Measurements from ENCODE around the gene MYBPH. TPM values are rescaled to one million over a fixed set of nuclear protein-coding genes. Genes with fewer than 3 reads are reported as not detected.

The MYBPH gene
- total RNA-seq, 1 experiment from 2014 or later, result not detected

DNA sequence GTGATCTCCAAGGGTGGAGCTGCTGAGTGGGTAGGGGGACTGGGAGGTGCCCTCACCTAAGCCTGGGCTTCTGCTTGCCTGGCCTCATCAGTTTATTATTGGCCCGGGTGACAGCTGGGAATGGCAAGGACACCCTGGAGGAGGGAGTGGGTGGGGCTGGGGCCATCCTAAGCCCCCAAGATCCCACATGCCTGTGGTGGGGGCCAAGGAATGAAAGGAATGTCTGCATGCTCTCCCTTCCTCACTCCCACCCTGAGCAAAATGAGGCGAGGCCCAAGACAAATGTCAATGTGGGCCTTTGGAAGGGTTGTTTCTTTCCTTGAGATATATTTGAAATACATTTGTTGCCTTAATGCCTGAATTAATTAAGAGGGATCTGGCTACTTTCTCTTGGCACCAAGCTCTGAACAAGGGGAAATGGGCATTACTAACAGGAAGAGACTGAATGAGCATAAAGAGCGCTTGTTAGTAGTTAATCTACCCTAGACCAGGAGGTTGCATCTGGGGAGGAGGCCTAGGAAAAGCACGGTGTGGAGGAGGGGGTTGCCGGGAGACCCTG, 30.6 kb upstream of the MYBPH start:
- no peaks in the 10 kb centered on the region for H3K36me3 Mint-ChIP-seq (ENCODE audit: insufficient read depth, unreplicated experiment)
- CTCF ChIA-PET, result interaction anchor here (0.6 to 5.8 kb wide), 15 partner anchors 10 to 1011 kb away, joined by 3 to 69 read pairs (median 4); partner anchors contain the start of gene MYBPH

DNA sequence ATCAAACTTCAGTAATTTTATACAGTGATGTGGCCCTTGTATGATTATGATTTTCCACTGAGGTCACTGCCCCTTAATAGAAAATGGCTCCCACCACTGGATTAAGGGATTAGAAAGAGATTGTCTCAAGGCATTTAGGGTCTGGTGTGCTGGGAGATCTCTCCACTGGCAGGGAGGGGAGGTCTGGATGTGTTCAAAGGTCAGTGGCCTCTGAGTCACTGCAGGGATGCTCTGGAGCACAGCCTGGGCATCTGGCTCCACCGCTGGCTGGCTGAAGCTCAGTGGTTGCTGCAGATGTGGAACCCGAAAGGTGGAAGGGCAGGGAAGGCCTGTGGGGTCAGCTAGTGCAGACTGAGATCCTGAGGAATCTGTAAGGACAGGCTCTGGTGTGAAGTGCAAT, 29.1 kb upstream of the MYBPH start:
- no peaks in the 10 kb centered on the region for H3K36me3 Mint-ChIP-seq (ENCODE audit: insufficient read depth, unreplicated experiment)
- no TSS peak for BruUV-seq (replicated peaks)
- ChIA-PET POLR2A (no interaction called here), CTCF (interaction anchor here (0.5 to 5.8 kb wide), 4 partner anchors 12 to 251 kb away, joined by 3 to 69 read pairs (median 22); no protein-coding TSS in a partner anchor)
- H3K9me3 Mint-ChIP-seq (ENCODE audit: unreplicated experiment), result no peaks in the 10 kb centered on the region
- no peak for DNase-seq (ENCODE audit: unreplicated experiment)
- H3K27ac Mint-ChIP-seq (ENCODE audit: low read depth, unreplicated experiment), result no peak overlapping the region
- H3K4me1 Mint-ChIP-seq (ENCODE audit: insufficient read depth, unreplicated experiment), result peaks cover 19% of the 10 kb centered on the region
- TF ChIP-seq CTCF (IDR thresholded peaks at IDR 0.05; ENCODE audit: unreplicated experiment), result no peak
- intact Hi-C loops (cut with micrococcal nuclease), result no loop called here
- H3K27me3 Mint-ChIP-seq (ENCODE audit: insufficient read depth, unreplicated experiment), result peaks cover 11% of the 10 kb centered on the region
- no peak overlapping the region for H3K4me3 Mint-ChIP-seq (ENCODE audit: unreplicated experiment)

More for the DNA sequence above, 30.6 kb upstream of the MYBPH start:
- Mint-ChIP-seq H3K27ac (ENCODE audit: low read depth, unreplicated experiment) (no peak overlapping the region), H3K9me3 (ENCODE audit: unreplicated experiment) (no peaks in the 10 kb centered on the region), H3K4me3 (ENCODE audit: unreplicated experiment) (no peak overlapping the region), H3K27me3 (ENCODE audit: insufficient read depth, unreplicated experiment) (peaks cover 11% of the 10 kb centered on the region), H3K4me1 (ENCODE audit: insufficient read depth, unreplicated experiment) (peaks cover 9% of the 10 kb centered on the region)
- TF ChIP-seq CTCF (IDR thresholded peaks at IDR 0.05; ENCODE audit: unreplicated experiment), result no peak
- intact Hi-C loops (cut with micrococcal nuclease), result no loop called here
- no TSS peak for BruUV-seq (replicated peaks)
- DNase-seq (ENCODE audit: unreplicated experiment), result no peak
- POLR2A ChIA-PET, result interaction anchor here (1.5 kb wide), 1 partner anchor 199 kb away, joined by 3 read pairs; the partner anchor contains the start of gene TMEM183A

DNA sequence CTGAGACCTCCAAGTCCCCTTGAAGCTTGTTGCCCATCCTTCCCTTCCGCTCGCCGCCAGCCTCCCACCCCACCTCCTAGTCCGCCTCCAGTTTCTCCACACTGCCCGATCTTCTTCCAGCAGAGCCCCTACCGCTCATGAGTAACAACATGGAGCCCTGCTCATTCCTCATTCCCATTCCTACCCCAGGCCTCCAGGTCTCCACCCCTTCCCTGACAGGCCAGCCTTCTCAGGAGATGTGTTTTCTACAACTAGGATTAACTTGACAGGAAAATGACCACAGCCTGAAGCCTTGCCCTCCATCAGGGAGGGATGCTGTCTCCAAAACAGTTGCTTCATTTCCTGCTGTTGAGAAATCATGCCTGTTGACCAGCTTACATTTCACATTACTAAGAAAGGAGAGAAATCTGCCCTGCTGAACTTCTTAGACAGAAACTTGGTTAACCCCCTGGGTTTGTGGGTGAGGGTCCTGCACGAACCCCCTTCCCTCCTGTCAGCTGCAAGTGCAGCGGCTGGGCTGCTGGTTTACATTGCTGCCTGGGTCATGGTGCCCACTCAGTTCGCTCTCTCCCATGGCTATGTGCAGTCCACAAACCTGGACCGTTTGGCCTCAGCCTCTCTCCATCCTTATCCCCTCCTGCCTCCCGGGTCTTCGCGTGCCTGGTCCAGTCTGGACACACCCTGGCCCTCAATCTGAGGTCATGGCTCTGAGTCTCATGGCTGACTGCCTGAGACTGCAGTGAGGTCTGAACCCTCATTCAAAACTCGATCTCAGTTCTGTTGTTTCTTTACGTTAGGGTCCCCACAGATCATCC, 27.0 kb upstream of the MYBPH start:
- H3K4me3 Mint-ChIP-seq (ENCODE audit: unreplicated experiment), result no peak overlapping the region
- peaks cover 7% of the 10 kb centered on the region for H3K27me3 Mint-ChIP-seq (ENCODE audit: insufficient read depth, unreplicated experiment)
- no peak for TF ChIP-seq CTCF (IDR thresholded peaks at IDR 0.05; ENCODE audit: unreplicated experiment)
- BruUV-seq (replicated peaks), result no TSS peak
- H3K4me1 Mint-ChIP-seq (ENCODE audit: insufficient read depth, unreplicated experiment), result peaks cover 22% of the 10 kb centered on the region
- no peak overlapping the region for H3K27ac Mint-ChIP-seq (ENCODE audit: low read depth, unreplicated experiment)
- DNase-seq (ENCODE audit: unreplicated experiment), result peak; percentile 97
- intact Hi-C loops (cut with micrococcal nuclease), result no loop called here
- no peaks in the 10 kb centered on the region for H3K9me3 Mint-ChIP-seq (ENCODE audit: unreplicated experiment)
- POLR2A ChIA-PET, result interaction anchor here (0.8 kb wide), 1 partner anchor 12 kb away, joined by 3 read pairs; no protein-coding TSS in a partner anchor
- CTCF ChIA-PET, result interaction anchor here (0.6 to 8.0 kb wide), 9 partner anchors 14 to 1187 kb away, joined by 3 to 69 read pairs (median 4); no protein-coding TSS in a partner anchor
- no peaks in the 10 kb centered on the region for H3K36me3 Mint-ChIP-seq (ENCODE audit: insufficient read depth, unreplicated experiment)

DNA sequence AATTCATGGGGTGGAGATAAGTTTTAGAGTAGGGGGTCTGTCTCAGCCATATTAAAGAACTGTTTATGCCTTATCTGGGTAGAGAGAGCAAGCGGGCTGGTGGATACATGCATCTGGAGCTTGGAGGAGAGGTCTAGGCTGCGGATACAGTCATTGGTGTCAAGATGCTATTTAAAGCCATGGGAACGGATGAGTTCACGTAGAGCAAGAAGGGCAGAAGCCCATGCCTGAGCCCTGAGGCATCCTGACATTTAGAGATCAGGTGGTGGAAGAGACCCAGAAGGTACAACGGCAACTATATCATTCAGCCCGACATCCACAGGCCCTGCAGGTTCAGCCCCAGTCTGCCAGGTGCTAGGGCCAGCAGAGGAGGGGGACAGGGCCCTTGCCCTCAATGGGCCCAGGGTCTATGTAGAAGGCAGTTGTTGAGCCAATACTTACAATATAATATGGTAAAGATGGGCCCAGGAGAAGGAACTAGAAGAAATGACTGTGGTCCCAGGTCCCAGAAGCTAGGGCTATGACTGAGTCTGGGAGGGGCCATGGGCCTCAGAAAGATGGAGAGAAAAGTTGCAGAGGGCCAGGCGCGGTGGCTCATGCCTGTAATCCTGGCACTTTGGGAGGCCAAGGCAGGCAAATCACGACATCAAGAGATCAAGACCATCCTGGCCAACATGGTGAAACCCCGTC, 26.0 kb upstream of the MYBPH start:
- peaks cover 6% of the 10 kb centered on the region for H3K9me3 Mint-ChIP-seq (ENCODE audit: unreplicated experiment)
- no peak for TF ChIP-seq CTCF (IDR thresholded peaks at IDR 0.05; ENCODE audit: unreplicated experiment)
- H3K36me3 Mint-ChIP-seq (ENCODE audit: insufficient read depth, unreplicated experiment), result no peaks in the 10 kb centered on the region
- no peak overlapping the region for H3K27ac Mint-ChIP-seq (ENCODE audit: low read depth, unreplicated experiment)
- ChIA-PET CTCF (interaction anchor here (0.9 to 8.0 kb wide), 8 partner anchors 12 to 163 kb away, joined by 3 to 69 read pairs (median 34); no protein-coding TSS in a partner anchor), POLR2A (no interaction called here)
- peaks cover 22% of the 10 kb centered on the region for H3K4me1 Mint-ChIP-seq (ENCODE audit: insufficient read depth, unreplicated experiment)
- no peak for DNase-seq (ENCODE audit: unreplicated experiment)
- BruUV-seq (replicated peaks), result no TSS peak
- no peaks in the 10 kb centered on the region for H3K27me3 Mint-ChIP-seq (ENCODE audit: insufficient read depth, unreplicated experiment)
- intact Hi-C loops (cut with micrococcal nuclease), result no loop called here
- H3K4me3 Mint-ChIP-seq (ENCODE audit: unreplicated experiment), result no peak overlapping the region
